GM18505 (cell line): ENCODE results near the gene C12orf50.

Source experiments
- ATAC-seq: cut with Tn5 transposase; IDR thresholded peaks from one replicate; pipeline ENCODE4 v1.9.1; 2021; ENCODE audit not compliant: unreplicated experiment
- POLR2A ChIP-seq: IDR thresholded peaks from 4 replicates; pipeline ENCODE4 v1.6.1; 2011; ENCODE audit warnings: borderline replicate concordance; ENCODE audit not compliant: insufficient read depth, insufficient read length; ENCODE audit errors: extremely low read depth

C12orf50 gene

DNA sequence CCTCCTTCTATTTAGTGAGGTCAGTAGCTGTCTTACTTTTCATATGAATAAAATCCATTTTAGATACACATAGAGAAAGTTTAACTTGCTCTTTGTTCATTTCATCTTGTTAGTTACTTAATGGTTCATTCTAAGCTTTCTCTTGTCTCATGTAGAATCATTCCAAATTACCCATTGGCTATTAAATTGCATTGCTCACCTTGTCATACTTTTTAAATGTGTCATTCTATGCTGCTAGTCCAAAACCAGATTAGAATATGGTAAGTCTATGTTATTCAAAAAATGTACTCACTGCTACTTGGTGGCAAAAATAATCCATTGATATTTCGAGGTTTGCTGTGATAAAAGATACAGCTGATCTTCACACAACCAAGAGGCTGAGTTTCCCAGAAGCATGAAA lies 3.0 kb downstream of the C12orf50 start:
- no peak for ATAC-seq
- no peak for TF ChIP-seq POLR2A

DNA sequence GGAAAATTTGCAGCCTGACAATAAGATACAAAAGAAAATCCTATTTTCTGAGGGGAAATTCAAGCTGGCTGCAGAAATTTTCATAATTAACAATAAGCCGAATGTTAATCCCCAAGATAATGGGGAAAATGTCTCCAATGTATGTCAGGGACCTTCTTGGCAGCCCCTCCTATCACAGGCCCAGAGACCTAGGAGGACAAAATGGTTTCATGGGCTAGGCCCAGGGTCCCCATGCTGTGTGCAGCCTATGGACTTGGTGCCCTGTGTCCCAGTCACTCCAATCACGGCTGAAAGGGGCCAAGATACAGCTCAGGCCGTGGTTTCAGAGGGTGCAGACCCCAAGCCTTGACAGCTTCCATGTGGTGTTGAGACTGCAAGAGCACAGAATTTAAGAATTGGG lies 11.2 kb downstream of the C12orf50 start:
- ATAC-seq = no peak
- no peak for TF ChIP-seq POLR2A

DNA sequence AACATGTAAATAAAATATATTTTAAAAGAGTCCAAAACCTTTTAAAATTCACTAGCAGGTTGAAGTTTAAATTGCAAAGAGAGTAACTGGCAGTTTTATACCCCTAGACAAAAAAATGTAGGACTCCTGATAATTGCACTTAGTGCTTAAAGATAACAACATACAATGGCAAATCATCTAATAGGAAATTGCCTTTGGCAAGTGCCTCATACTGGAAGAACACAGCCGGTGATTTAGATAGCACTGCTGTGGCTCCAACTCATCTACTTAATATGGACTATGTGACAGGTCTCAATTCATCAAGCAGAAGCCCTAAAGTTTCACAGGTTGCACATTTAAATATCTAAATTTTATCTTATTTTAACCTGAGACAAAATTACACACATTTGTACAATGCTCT lies 13.4 kb downstream of the C12orf50 start:
- TF ChIP-seq POLR2A = no peak

DNA sequence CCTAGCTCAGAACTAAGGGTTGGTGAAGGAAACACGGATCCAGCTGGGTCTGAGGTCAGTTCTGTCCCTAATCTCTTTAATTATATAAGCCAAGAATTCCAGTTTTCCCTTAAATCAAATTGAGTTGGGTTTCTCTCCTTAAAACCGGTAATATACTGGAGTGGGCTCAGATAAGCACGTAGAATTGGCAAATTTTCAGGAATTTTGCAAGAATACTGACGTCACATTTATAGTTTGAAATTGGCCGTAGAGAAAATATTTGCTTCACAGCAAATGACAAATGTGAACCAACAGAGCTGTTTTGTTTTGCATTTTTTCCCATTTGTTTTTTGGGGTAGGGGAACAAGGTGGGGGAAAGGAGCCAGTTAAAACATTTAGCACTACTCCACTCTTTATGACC lies 17.4 kb downstream of the C12orf50 start:
- ATAC-seq = no peak

More for the DNA sequence above, 13.4 kb downstream of the C12orf50 start:
- no peak for ATAC-seq

DNA sequence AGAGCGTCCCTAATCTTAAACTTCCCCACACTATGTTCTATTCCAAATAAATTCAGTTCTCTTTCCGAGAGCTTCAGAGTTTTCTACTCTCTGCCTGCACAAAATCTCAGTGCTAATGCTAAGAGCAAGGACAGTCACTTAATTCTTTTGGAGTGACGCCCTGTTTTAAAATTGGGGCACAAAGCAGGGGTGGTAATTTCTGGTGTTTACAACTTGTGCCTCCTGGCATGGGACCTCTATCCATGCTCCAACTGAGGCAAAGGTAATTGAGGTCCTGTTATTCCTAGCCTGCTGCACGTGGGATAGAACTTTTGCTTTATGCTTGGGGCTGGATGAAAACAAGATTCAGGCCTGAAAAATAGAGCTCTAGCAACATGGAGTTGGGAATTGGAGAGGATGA lies 22.9 kb downstream of the C12orf50 start:
- ATAC-seq = no peak
- TF ChIP-seq POLR2A = no peak

More for the DNA sequence above, 17.4 kb downstream of the C12orf50 start:
- TF ChIP-seq POLR2A = no peak

DNA sequence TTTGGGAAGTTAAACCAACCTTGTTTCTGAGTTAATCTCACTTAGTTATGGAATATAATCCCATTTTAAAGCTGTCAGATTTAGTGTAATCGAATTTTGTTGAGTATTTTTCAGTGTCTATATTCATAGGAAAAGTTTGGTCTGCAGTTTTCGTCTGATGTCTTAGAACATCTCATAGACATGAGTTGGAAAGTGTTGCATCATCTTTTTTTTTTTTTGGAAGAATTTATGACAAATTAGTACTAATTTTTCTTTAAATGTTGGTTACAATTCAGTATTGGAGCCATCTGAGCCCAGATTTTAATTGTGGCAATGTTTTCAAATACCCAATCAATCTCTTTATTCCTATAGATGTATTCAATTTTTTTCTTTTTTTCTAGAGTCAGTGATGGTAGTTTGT lies 27.9 kb downstream of the C12orf50 start:
- ATAC-seq = no peak
- TF ChIP-seq POLR2A = no peak

DNA sequence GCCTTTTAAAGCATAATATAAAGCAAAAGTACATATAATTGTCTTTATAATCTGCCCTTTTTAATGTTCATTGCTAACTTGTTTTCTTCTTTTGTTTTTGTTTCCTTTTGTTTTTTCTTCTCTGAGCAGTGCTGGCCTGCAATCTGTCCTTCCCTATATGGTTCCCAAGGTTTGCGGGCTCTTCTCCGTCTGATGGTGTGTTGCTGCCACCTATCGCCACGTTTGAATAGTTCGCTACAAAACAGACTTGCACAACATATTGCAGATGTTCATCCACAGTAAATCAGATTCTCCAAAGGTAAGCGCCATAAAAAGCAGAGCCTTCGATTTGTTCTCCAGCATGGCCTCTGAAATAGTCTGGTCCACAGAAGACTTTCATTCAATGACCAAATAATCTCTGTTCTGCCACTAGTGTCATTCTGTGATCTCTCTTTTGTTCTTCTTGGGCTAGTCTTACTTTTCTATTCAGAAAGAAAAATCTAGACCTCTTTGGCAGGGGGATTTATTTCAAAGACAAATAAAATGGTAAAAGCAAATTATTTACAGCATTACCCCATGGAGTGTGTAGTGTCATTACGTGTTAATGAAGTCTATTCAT lies 33.5 kb downstream of the C12orf50 start:
- ATAC-seq = peak; percentile 93
- no peak for TF ChIP-seq POLR2A

DNA sequence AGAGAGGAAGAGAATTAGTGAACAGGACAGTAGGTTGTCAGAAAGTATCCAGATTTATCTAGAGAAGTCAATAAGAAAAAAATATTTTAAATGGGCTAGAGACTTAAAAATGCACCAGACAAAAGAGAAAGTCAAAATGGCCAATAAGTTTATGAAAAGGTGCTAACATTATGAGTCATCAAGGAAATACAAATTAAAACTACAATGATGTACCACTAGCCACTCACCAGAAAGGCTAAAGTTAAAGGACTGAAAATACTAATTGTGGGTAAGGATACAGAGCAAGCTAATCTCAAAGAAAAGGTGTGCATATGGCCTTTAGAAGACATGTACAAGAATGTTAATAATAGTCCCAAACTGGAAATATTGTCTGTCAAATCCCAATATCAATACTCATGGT lies 37.7 kb downstream of the C12orf50 start:
- TF ChIP-seq POLR2A = no peak
- ATAC-seq = no peak

DNA sequence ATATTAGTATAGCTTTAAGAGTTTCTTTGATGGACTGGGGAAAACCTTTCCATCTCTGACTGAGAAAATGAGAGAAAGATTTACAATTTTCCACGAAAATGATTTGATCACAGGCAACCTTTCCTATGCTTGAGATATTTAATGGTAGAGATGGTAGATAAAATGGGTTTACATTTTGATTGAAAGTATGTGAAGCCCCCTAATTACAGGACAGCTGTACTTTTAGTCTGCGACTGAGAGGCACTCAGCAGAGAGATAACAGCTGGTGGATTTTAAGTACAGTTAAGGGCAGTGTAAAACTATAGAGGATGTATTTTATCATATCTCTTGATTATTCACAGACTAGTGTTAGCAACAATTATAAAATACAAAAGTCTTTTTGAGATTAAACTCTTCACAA lies 40.7 kb downstream of the C12orf50 start:
- ATAC-seq = no peak
- no peak for TF ChIP-seq POLR2A

DNA sequence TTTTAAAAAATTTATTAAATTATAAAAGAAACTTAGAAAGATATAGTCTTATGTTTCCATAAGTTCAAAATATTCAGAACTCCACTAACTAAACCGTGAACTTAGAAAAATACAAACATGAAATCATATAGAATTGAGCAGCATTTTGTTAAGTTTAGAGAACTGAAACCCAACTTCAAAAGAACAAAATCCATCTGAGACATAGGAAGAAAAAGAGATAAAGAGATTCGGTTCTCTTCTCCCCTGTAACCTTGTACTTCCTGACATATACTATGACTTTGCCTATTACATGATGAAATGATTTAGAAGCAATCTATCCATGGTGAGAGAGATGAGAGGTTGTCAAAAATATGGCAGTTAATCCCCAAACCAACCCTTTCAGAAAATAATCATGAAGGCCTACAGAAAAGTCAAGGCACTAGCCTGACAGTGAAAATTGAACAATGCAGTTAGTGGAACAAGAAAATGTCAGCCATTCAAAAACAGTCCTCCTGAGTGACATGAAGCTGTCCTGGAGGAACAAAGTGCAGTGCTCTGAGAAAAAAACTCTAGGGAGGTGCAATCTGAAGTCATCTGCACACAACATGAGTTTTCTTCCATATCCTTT lies 44.0 kb downstream of the C12orf50 start:
- no peak for TF ChIP-seq POLR2A
- ATAC-seq = no peak

DNA sequence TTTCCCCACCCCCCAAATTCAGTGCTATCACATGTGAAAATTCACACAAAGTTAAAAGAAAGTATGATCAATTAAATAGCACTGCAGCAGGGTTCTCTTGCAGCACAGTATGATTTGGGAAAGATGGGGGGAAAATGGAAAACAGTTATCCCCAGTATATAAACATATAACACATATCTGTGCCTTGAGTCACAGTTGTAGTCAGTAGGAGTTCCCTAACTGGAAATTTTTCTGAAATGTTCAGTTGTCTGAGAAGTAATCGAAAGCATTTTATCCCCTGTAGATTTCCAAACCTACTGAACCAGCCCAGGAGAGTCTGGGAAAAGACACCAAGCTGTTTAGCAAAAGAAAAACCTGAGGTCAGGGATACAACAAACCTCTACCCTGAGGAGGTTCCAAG lies 47.0 kb downstream of the C12orf50 start:
- ATAC-seq = no peak
- TF ChIP-seq POLR2A = no peak

DNA sequence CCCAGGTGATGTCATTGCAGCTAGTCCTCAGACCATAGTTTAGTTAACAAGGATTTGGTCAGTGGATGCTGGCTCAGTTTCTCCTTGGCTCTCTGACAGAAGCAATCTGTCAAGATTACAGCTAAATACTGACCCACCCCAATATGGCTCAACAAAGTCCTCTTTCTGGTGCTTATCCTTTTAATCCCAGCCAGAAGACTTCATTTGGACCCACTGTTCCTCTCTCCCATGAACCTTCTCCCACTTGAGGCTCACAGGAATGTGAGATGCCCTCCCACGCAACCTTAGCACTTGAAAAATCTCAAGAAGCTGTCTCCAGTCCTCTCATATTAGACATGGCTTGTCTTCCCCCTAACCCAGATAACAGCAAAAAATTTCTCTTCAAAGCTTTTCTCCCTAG lies 47.7 kb downstream of the C12orf50 start:
- TF ChIP-seq POLR2A = no peak
- ATAC-seq = no peak

DNA sequence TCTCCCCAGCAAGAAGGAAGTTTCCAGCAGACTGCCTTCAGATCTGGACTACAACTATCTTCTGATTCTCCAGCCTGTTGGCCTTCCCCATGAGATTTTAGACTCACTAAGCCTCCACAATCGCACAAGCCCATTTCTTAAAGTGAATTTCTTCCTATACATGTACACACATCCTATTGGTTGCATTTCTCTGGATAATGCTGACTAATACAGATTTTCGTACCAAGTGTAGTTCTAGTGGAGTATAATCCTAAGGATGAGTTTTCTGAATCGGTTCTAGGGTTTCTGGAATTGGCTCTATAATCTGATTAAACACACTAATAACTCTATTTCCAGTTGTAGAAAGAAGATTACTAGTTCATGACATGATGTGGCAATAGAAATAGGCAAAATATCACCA lies 53.3 kb downstream of the C12orf50 start:
- no peak for ATAC-seq
- no peak for TF ChIP-seq POLR2A

DNA sequence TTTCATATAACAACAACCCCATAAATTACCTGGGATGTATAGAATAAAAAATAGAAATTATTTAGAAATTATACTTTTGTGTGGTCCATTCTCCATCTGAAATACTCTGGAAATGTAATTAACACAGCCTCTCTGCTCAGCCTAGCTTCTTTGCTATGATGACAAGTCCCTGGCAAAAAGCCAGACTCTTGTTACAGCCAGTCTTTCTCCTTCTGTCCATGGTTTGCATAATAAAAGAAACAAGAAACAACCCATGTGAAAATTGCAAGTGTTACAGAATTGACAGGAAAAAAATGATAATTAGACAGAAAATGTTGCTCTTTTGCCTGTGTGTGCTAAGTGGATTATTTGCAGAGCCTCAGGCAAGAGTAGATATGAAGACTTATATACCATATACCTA lies 61.3 kb downstream of the C12orf50 start:
- no peak for TF ChIP-seq POLR2A
- ATAC-seq = no peak
